Superior temporal gyrus (tissue), 1 donor: ENCODE measurements around the gene SLC25A33.

Experiments used
- DNase-seq: peaks from one replicate; pipeline ENCODE4 v3.0.0-alpha.2; 2016; ENCODE audit errors: extremely low spot score

SLC25A33 gene

GRCh38 chr1:9588551-9589143 is 49.4 kb downstream of the SLC25A33 start, which contains the start of gene TMEM201:
TSS of gene TMEM201 (plus strand) at chr1:9588911. CDS start at chr1:9588931, 20 bp downstream.
- DNase-seq: peak; percentile 92

- no peak for DNase-seq
These were observed 50.0 kb downstream of the SLC25A33 start for GRCh38 chr1:9589144-9589718.

- no peak for DNase-seq
These were observed 50.5 kb downstream of the SLC25A33 start for GRCh38 chr1:9589719-9590157.

- no peak for DNase-seq
These were observed 50.9 kb downstream of the SLC25A33 start for GRCh38 chr1:9590201-9590600.

- DNase-seq: no peak
These were observed 51.8 kb downstream of the SLC25A33 start for GRCh38 chr1:9590945-9591668.

DNA sequence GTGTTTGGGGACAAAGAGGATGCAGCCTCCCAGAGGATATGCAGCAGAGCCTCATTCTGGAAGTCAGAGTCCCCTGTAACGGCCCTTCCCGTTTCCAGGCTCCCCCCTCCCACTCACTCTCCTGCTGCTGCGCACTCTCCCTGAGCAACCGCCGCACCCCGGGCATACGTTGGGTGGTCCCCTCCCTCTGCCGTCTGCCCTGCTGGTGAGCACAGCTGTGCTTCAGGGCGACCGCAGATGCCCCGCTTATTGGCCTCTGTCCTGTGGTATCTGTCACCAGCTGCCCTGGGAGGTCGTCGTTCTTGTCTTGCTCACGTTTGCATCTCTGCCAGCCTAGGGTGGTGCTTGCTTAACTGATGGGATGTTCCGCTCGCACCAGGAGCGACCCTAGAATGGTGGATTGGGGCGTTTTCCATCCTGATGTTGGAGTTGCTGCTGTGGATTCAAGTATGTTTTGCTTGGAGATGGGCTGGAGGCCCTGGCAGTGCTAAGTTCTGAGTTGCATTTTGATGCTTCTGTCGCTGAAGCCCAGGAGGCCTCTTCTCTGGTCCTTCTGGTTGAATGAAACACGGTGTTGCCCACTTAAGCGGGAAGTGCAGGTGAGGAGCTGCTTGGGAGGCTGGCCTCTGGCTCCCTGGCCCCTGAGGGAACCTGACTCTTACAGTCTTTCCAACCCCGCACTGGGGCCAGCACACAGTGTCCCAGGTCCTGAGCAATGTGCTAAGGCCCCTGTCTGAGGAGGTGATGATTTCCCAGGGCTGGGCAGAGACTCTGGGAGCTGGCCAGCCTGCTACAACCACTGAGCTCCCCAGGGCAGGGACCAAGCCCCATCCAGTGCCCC is 52.6 kb downstream of the SLC25A33 start:
- no peak for DNase-seq

GRCh38 chr1:9592510-9593075 is 53.3 kb downstream of the SLC25A33 start:
- DNase-seq: no peak

GRCh38 chr1:9593147-9593491 is 53.9 kb downstream of the SLC25A33 start:
- DNase-seq: no peak

- peak; percentile 34 for DNase-seq
These were observed 54.5 kb downstream of the SLC25A33 start for GRCh38 chr1:9593492-9594465.

GRCh38 chr1:9594471-9595155 is 55.3 kb downstream of the SLC25A33 start:
- no peak for DNase-seq

- DNase-seq: no peak
These were observed 56.1 kb downstream of the SLC25A33 start for GRCh38 chr1:9595156-9595967.

- DNase-seq: no peak
These were observed 56.7 kb downstream of the SLC25A33 start for GRCh38 chr1:9595968-9596340.

- DNase-seq: no peak
These were observed 57.3 kb downstream of the SLC25A33 start for GRCh38 chr1:9596415-9597123.

- DNase-seq: no peak
These were observed 58.4 kb downstream of the SLC25A33 start for GRCh38 chr1:9597361-9598315.

DNA sequence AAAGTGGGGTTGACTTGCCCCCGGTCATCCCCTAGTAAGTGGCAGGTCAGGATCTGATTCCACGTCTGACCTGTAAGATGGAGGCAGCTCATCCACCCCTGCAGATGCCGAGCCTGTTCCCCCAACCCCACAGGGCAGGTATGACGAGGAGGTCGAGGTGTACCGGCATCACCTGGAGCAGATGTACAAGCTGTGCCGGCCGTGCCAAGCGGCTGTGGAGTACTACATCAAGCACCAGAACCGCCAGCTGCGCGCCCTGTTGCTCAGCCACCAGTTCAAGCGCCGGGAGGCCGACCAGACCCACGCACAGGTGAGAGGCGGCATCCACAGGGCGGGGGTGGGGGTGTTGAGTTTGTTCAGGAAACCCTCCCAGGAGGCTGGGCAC is 59.0 kb downstream of the SLC25A33 start:
- DNase-seq: no peak

GRCh38 chr1:9599741-9600140 is 60.5 kb downstream of the SLC25A33 start:
- DNase-seq: no peak
